ENCODE data around the gene DMXL1. TPM values are rescaled to one million over a fixed set of nuclear protein-coding genes. Genes with fewer than 3 reads are reported as not detected.

The DMXL1 gene
- total and polyA plus RNA-seq, 11 donors: 8.2 to 39.0 (median 27.0) TPM

GRCh38 chr5:119037496-119038215 lies 33.2 kb upstream of the DMXL1 start:
- Histone ChIP-seq H3K4me3 (no peak overlapping the region), H3K27ac (no peak overlapping the region), H3K36me3 (no peaks in the 10 kb centered on the region), H3K4me1 (peaks cover 0 to 3% (median 0%) of the 10 kb centered on the region in 12 donors), H3K27me3 (no peaks in the 10 kb centered on the region), H3K9me3 (no peaks in the 10 kb centered on the region)
- WGBS, 4 donors: 90 to 94% (median 92%) methylated on average over 16 of the region's 16 CpGs
- ATAC-seq (no peak), DNase-seq (no peak)
- TF ChIP-seq CTCF (IDR thresholded peaks at IDR 0.05) (no peak), POLR2A (IDR thresholded peaks at IDR 0.05) (no peak)
- intact Hi-C loops (cut with DNase I): no loop called here

DNA sequence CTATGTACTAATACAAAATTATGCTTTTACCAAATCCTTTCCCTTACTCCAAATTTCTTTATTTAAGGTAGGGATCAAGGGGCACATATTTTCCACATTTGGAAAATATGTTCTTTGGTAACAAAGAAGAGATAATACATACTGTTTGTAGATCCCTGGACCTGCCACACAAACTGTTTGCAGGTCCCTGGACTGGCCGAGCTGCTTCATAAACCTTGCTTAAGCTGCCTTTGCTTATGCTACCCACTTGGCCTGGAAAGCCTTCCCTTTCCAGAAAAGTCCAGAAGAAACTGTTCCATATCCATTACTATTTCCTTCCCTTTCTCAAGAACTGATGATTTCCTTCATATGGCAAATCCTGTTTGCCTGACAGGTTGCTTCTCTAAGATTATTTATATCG lies 22.6 kb upstream of the DMXL1 start:
- intact Hi-C loops (cut with DNase I): no loop called here
- Histone ChIP-seq H3K4me3 (no peak overlapping the region), H3K27ac (no peak overlapping the region), H3K36me3 (no peaks in the 10 kb centered on the region), H3K27me3 (no peaks in the 10 kb centered on the region), H3K4me1 (peaks cover 0 to 11% (median 0%) of the 10 kb centered on the region in 12 donors), H3K9me3 (no peaks in the 10 kb centered on the region)
- no peak for DNase-seq
- WGBS, 4 donors: 77 to 90% (median 87%) methylated on average over 2 of the region's 2 CpGs
- ATAC-seq: no peak
- TF ChIP-seq POLR2A (IDR thresholded peaks at IDR 0.05): no peak
- no peak for TF ChIP-seq CTCF (IDR thresholded peaks at IDR 0.05)

DNA sequence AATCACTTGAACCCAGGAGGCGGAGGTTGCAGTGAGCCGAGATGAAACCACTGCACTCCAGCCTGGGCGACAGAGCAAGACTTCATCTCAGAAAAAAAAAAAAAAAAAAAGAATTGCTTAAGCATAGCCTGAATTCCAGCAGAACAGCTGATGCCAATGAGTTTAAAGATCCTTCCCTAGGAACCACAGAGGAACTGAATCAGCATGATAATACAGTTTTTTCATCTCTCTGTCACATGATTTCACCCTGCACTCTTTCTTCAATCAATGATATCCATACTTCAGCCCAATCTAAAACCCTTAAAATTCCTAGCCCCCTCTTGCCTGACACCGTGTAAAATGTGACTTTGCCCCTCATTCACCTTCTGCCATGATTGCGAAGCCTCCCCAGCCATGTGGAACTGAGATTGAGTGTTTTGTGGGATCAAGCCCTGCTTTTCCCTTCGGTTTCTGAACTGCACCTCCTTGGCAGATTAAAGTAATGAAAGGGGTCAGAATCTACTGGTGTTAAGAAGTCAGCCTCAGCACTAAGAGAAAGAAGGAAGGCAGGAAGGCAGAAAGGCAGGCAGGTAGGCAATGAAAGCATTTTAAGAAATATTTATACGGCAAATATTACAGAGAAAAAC lies 20.9 kb upstream of the DMXL1 start:
- H3K4me1 ChIP-seq: peaks cover 0 to 11% (median 0%) of the 10 kb centered on the region in 12 donors
- no peak for TF ChIP-seq CTCF (IDR thresholded peaks at IDR 0.05)
- no peak for TF ChIP-seq POLR2A (IDR thresholded peaks at IDR 0.05)
- H3K27me3 ChIP-seq: no peaks in the 10 kb centered on the region
- H3K4me3 ChIP-seq: no peak overlapping the region
- WGBS, 4 donors: 75 to 86% (median 83%) methylated on average over 7 of the region's 7 CpGs
- H3K36me3 ChIP-seq: no peaks in the 10 kb centered on the region
- DNase-seq: no peak
- intact Hi-C loops (cut with DNase I): no loop called here
- no peaks in the 10 kb centered on the region for H3K9me3 ChIP-seq
- no peak for ATAC-seq
- H3K27ac ChIP-seq: peak overlapping the region in 1 of 12 donors; percentile 69

GRCh38 chr5:119054101-119054500 lies 16.8 kb upstream of the DMXL1 start:
- Histone ChIP-seq H3K27me3 (no peaks in the 10 kb centered on the region), H3K36me3 (no peaks in the 10 kb centered on the region), H3K4me1 (peaks cover 0 to 11% (median 0%) of the 10 kb centered on the region in 12 donors), H3K4me3 (no peak overlapping the region), H3K27ac (no peak overlapping the region), H3K9me3 (no peaks in the 10 kb centered on the region)
- intact Hi-C loops (cut with DNase I): no loop called here
- ATAC-seq (no peak), DNase-seq (no peak)
- 93 to 99% (median 95%) methylated on average over 2 of the region's 2 CpGs for WGBS, 4 donors
- no peak for TF ChIP-seq POLR2A (IDR thresholded peaks at IDR 0.05)
- TF ChIP-seq CTCF (IDR thresholded peaks at IDR 0.05): no peak

All from heart left ventricle (tissue), 16 donors.